ENCODE data around the gene PTGIR.

- TF ChIP-seq CTCF (IDR thresholded peaks at IDR 0.05; ENCODE audit: low read depth, low read length) (no peak), POLR2A (IDR thresholded peaks at IDR 0.05; ENCODE audit: extremely low read depth, insufficient read length) (no peak), MAX (IDR thresholded peaks at IDR 0.05; ENCODE audit: low read depth, low read length) (no peak), MYC (IDR thresholded peaks at IDR 0.05; ENCODE audit: low read depth, low read length) (no peak)
These were observed 11.3 kb upstream of the PTGIR start, which contains the start of gene GNG8 for GRCh38 chr19:46635920-46636761.

Data from NB4 (cell line).